ENCODE measurements around the gene C21orf58.

DNA sequence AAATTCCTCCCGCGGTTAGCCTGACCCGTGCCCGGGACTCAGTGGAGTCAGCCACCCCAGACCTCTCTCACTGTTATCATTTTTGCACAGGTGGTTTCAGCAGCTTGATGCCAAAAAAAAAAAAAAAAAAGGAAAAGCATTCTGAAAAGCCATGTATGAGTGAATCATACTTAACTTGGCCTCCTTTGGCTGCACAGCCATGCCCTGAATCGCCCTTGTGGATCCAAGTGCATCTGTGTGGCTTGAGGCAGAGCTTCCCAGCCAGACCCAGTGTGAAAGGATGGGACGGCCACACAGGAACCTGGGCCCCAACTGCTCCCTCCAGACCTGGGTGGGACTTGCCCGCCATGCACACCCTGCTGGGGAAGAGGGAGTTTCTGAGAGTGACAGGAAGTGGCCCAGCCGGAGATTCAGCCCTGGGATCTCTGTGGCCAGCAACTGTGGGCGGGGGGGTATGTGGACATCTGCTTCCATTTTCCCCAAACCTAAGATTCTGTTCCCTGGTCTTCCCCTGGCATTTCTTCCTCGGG is 29.0 kb downstream of the C21orf58 start:
- TF ChIP-seq POLR2A (IDR thresholded peaks at IDR 0.05): no peak
- TF ChIP-seq, protein P1, sequence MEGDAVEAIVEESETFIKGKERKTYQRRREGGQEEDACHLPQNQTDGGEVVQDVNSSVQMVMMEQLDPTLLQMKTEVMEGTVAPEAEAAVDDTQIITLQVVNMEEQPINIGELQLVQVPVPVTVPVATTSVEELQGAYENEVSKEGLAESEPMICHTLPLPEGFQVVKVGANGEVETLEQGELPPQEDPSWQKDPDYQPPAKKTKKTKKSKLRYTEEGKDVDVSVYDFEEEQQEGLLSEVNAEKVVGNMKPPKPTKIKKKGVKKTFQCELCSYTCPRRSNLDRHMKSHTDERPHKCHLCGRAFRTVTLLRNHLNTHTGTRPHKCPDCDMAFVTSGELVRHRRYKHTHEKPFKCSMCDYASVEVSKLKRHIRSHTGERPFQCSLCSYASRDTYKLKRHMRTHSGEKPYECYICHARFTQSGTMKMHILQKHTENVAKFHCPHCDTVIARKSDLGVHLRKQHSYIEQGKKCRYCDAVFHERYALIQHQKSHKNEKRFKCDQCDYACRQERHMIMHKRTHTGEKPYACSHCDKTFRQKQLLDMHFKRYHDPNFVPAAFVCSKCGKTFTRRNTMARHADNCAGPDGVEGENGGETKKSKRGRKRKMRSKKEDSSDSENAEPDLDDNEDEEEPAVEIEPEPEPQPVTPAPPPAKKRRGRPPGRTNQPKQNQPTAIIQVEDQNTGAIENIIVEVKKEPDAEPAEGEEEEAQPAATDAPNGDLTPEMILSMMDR (IDR thresholded peaks at IDR 0.05): no peak
- no peak for TF ChIP-seq POLR2AphosphoS5 (IDR thresholded peaks at IDR 0.05; ENCODE audit: insufficient read depth in 1 of 2, low read depth in 1 of 2)
